GM15510 (cell line): ENCODE results near the gene KLHL28.

Experiments used
- POLR2A ChIP-seq: IDR thresholded peaks from 3 replicates; pipeline ENCODE4 v1.6.1; 2011; ENCODE audit warnings: borderline replicate concordance; ENCODE audit not compliant: insufficient read length; ENCODE audit errors: extremely low read depth

The KLHL28 gene

DNA sequence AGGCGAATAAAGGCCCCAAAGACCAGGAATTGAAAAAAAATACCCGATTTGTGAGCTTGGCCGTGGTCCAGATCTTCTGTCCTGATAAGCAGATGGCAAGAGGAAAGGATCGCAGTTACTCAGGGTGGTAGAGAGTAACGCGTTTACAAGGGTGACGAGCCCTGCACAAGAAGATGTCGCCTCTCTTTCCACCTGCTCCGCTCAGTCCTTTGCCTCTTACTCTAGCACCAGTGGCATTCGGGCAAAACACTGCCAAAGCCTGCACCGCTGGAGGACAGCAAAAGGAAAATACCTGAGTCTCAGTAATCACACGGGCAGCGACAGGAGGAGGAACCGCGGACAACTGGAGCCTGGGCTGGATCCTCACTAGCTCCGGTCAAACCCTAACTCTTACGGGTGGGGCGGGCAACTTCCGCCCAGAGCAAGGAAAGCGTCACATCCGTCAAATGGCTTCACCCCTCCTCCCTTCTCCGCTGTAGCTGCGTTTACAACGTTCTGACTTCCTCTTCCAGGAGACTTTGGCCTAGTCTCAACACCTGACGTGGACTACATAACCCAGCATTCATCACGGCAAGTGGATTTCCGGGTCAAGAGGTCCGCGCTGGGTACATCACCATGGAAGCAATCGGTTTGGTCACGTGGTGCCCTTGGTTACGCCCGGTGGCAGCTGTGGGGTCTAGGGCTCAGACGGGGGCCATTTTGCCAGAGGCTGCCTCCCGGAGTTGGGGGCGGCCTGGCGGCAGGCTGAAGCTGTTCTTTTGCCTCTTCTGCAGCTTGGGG lies at the start of gene KLHL28, which contains the start of gene TOGARAM1:
Gene KLHL28, minus strand, starts transcription at position 394 of the 780 bp plus-strand sequence. CDS start 16,019 bp downstream, outside the sequence.
Gene TOGARAM1, plus strand, starts transcription at position 637 of the 780 bp plus-strand sequence. CDS start 232 bp downstream, outside the sequence.
- TF ChIP-seq POLR2A, result peak; percentile 90

DNA sequence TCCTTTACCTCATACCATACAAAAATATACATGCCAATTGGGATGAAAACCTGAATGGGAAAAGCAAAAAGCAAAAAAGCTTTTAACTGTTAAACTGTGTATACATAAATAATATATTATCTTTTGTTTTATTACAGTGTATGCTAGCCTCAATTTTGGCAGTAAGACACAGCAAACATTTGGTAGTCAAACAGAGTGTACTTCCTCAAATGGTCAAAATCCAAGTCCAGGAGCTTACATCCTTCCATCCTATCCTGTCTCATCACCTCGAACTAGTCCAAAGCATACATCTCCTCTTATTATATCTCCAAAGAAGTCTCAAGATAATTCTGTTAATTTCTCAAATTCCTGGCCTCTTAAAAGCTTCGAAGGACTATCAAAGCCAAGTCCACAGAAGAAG lies 42.2 kb upstream of the KLHL28 start:
- TF ChIP-seq POLR2A, result no peak

DNA sequence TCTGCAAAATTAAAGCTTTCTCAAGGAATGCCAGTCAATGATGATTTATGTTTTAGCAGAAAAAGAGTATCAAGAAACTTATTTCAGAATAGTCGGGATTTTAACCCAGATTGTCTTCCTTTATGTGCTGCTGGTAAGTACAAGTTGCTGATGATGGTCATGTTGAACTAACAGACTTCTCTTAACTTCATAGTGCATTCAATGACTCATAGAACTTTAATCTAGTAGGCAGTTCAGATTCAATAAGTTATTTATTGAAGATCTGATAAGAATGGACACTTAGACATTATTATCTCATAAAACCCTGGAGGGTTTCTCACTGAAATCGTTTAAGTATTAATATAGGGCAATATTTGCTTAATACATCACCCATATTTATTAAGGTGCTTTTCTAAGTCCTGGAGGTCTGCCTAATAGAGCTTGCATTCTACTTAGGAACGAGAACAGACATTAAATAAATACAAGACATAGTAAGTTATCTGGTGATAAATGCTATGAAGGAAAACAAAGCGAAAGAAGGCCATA lies 34.1 kb upstream of the KLHL28 start:
- no peak for TF ChIP-seq POLR2A

GRCh38 chr14:44995196-44995595 lies 33.4 kb upstream of the KLHL28 start:
- no peak for TF ChIP-seq POLR2A

GRCh38 chr14:44990533-44990932 lies 28.8 kb upstream of the KLHL28 start:
- TF ChIP-seq POLR2A, result no peak

DNA sequence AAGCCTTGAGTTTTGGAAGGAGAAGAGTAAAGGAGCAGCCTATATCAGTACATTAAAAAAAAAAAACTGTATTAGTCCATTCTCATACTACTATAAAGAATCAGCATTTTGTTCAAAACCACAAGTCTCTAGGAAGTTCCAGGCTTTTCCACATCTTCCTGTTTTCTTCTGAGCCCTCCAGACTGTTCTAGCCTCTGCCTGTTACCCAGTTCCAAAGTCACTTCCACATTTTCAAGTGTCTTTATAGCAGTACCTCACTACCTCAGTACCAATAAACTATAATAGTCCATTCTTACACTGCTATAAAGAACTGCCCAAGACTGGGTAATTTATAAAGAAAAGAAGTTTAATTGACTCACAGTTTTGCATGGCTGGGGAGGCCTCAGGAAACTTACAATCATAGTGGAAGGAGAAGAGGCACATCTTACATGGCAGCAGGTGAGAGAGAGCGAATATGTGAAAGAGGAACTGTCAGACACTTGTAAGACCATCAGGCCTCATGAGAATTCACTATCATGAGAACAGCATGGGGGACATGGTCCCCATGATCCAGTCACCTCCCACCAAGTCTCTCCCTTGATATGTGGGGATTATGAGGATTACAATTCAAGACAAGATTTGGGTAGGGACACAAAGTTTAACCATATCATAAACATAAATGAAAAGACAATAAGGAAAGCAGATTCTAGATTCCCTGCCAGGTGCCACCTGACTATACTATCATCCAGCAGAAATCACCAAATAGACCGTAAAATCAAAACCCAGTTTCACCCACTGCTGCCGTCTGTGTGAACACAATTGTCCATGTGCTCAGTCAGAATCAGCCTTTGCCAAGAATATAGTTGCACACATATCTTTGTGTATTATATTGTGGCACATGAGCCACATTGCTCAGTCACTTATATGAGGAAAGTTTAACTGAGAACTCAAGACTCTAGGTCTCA lies 28.0 kb upstream of the KLHL28 start:
- no peak for TF ChIP-seq POLR2A

DNA sequence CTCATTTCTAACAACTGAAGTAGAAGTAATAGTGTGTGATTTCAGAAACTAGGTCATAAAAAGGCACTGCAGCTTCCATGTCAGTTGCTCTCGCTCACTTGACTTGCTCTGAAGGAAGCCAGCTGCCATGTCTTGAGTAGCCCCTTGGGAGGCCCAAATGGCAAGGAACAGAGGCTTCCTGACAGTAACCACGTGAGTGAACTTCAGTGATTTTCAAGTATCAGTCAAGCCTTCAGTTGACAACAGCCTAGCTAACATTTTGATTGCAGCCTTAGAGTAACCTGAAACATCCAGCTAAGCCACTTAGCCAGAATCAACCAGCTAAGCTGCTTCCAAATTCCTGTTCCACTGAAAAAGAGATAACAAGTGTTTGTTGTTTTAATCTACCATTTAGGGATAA lies 26.9 kb upstream of the KLHL28 start:
- no peak for TF ChIP-seq POLR2A

- TF ChIP-seq POLR2A, result no peak
Measured at GRCh38 chr14:44982594-44982993, 20.8 kb upstream of the KLHL28 start.

- no peak for TF ChIP-seq POLR2A
Measured at GRCh38 chr14:44981198-44981597, 19.5 kb upstream of the KLHL28 start.

DNA sequence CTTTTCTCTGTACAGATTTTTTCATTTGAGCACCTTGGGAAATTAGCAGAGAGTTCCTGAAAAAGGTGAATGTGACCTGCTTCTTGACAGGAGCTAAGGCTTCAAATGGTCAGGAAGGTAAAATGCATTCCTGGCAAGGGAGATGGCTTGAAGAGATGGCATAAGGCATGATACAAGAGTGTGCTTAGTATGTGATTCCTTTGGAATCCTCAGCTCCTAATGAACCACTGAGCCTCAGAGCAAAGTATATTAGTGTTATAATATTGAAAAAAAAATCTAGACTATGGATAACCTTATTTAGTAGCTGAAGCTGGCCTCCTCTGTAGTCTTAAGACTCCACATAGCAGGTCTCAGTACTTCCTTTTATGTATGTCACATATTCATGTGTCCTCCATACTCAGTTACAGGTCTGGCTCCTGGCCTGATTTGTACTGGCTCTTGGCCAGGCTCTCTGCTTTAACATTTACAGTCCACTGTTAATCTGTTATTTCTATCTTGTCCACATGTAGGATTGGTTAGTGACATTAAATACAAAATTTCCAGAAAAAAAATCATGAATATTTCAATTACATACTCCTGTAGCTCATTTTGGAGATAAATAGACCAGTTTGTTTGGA lies 18.1 kb upstream of the KLHL28 start:
- TF ChIP-seq POLR2A, result no peak

DNA sequence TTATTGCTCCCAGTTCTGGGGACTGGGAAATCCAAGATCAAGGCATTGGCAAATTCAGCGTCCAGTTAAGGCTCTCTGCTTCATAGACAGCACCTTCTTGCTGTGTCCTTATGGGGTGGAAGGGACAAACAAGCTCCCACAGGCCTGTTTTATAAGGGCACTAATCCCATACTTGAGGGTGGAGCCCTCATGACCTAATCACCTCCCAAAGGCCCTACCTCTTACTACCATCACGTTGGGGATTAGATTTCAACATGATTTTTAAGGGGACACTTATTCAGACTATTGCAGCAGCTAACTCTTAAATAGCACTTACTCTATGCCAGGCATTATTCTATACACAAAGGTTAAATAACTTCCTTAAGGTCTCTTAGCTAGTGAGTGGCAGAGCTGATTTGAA lies 17.5 kb upstream of the KLHL28 start:
- TF ChIP-seq POLR2A, result no peak

GRCh38 chr14:44971459-44971858 lies 9.7 kb upstream of the KLHL28 start:
- no peak for TF ChIP-seq POLR2A

DNA sequence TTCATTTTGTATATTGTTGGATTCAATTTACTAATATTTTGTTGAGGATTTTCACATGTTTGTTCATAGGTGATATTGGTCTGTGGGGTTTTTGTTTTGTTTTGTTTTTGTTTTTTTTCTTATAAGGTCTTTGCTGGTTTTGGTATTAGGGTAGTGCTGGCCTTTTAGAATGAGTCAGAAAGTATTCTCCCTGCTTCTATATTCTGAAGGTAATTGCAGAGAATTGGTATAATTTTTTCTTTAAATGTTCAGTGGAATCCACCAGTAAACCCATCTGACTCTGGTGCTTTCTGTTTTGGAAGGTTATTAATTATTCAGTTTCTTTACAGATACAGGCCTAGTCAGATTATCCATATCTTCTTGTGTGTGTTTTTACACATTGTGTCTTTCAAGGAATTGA lies 9.2 kb upstream of the KLHL28 start:
- no peak for TF ChIP-seq POLR2A

GRCh38 chr14:44968714-44969113 lies 7.0 kb upstream of the KLHL28 start:
- no peak for TF ChIP-seq POLR2A
